GM21576 (cell line): ENCODE results near the gene TMEM184B.
"Not testable (repeated sequence)": the region's sequence is repeated elsewhere in the genome, so short reads cannot be mapped to it uniquely, and the experiment has no call there.

Experiments
- ATAC-seq: cut with Tn5 transposase; IDR thresholded peaks from one replicate; pipeline ENCODE4 v1.9.1; 2021; ENCODE audit warnings: mild to moderate bottlenecking, moderate library complexity; ENCODE audit not compliant: unreplicated experiment

TMEM184B gene

DNA sequence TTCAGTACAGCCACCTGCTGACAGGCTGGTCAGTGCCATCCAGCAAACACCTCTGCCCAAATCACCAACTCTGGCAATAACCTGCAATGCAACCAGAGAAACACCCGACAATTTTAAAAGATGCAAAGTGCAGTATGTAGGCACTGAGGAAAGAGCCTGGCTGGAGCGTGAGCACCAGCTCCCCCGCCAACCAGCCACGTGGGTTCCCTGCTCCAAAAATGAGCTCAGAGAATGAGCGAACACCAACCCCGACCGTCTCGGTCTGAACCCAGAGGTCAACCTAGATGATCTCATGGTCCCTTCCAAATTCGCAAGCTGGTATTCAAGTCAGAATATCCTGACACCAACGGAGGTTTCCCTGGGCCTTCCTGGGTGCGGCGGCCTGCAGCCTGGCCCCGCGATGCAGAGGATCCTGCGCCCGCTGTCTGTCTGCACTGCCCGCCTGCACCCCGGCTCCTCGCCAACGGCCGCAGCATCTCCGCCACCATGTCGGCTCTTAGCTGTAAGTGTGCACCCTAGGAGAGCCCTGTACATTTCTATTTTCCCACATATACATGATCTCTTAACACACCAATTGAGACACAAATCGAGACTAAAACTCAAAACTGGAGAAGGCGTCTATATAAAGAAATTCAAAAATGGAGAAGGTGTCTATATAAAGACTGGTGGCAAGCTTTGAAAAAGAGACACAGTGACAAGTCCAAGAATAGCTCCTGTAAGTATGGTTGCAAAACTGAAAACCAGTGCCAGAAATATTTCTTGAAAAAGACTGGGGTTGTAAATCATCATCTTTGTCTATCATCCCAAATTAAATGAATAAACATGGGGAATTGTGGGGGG lies 22.8 kb downstream of the TMEM184B start:
- no peak for ATAC-seq

DNA sequence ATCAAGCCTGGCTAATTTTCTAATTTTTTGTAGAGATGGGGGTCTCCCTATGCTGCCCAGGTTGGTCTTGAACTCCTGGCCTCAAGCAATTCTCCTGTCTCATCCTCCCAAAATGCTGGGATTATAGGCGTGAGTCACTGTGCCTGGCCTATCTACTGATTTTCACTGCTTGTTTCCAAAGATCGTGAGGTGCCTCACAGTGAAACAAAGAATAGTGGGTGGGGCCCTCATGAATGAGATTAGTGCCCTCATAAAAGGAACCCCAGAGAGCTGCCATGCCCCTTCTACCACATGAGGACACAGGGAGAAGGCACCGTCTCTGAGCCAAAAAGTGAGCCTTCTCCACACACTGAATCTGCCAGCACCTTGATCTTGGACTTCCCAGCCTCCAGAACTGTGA lies 23.5 kb downstream of the TMEM184B start:
- ATAC-seq, result no peak

DNA sequence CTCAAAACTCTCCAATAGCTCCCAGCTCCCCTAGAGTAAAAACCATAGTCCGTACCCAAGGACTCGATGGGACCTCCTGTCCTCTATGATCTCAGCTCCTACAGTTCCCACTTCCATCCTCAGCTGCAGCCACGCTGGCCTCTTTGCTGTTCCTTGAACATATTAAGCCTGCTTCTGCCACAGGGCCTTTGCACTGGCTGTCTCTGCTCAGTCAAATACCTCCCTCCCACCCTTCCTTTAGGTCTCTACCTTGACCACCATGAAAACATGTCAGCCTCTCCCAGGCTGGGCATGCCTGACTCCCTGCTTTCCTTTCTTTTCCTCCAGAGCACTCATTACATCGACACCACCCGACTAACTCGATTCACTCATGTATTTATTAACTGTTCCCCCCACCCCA lies 24.5 kb downstream of the TMEM184B start:
- no peak for ATAC-seq

DNA sequence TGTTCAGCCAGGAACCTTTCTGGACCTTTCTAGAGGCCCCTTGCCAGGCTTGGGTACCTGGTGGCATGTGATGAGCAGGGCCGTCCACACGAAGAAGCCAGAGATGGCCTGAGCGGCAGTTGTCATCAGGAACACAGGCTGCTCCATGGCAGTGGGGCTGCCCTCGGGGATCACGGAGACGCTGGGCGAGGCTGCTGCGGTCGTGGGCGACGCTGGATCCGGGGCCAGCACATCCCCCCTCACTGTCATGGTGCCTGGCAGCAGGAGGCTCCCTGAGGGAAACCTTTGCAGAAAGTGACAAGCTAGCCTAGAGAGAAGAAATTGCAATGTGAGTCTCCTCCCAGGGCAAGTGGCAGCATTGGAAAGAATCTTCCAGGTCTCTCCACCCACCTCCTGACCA lies 25.1 kb downstream of the TMEM184B start:
- ATAC-seq, result no peak

DNA sequence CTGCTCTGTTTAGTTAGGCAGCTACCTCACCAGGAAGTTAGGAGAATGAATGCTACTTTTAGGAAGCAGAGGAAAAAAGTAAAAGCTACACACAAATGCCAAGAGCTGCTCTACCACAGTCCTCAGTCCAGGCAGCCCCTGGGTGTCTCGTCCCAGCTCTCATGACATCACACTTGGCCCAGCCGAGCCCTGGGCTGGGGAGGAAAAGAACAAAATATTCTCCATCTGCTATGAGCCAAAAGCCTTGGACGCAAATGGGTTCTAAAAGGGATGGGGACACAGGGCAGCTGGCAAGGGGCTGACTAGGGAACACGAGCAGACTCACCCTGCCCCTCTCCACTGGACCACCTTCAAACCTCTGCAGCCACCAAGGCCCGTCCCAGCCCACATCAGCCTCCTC lies 26.1 kb downstream of the TMEM184B start:
- ATAC-seq, result no peak

DNA sequence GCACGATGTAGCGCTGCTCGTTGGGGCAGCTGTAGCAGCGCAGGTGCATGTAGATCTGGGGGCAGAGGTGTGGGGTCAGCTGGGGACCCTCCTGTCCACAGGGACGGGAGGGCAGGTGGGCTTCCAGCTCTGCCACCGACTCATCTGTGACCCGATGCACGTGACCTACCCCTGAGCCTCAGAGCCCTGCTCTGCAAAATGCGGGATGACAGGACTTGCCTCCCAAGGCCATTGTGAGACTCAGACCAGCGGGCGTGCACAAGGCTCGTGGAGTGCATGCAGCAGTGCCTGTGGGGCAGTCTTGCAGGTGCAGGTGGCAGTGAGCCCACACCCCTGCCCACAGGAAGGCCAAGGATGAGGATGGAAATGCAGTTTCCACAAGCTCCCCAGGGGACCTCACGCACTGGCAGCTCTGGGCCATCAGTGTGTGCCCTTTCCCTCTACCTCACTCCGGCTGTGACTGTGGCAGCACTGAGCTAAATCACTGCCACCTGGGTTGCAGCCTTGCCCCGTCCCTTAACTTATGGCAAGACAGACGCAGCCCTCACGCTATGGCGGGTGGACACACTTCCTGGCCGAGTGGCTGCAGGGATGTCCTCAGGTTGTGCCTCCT lies 26.7 kb downstream of the TMEM184B start:
- no peak for ATAC-seq

DNA sequence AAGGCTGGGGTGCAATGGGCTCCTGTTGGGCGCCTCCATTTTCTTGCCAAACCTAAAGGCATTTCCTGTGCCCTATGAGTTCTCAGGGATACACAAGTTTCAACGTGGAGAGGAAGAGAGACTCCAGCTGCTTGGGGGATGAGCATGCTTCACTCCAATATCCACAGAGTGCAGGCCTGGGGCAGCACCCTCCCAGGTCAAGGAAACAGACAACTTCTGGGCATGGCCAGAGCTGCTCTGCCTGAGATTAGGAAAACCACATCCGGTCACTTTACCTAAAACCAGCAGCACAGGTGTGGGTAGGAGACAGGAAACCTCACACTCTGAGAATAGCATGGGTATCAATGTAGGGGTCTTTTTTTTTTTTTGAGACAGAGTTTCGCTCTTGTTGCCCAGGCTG lies 28.7 kb downstream of the TMEM184B start:
- ATAC-seq, result no peak

DNA sequence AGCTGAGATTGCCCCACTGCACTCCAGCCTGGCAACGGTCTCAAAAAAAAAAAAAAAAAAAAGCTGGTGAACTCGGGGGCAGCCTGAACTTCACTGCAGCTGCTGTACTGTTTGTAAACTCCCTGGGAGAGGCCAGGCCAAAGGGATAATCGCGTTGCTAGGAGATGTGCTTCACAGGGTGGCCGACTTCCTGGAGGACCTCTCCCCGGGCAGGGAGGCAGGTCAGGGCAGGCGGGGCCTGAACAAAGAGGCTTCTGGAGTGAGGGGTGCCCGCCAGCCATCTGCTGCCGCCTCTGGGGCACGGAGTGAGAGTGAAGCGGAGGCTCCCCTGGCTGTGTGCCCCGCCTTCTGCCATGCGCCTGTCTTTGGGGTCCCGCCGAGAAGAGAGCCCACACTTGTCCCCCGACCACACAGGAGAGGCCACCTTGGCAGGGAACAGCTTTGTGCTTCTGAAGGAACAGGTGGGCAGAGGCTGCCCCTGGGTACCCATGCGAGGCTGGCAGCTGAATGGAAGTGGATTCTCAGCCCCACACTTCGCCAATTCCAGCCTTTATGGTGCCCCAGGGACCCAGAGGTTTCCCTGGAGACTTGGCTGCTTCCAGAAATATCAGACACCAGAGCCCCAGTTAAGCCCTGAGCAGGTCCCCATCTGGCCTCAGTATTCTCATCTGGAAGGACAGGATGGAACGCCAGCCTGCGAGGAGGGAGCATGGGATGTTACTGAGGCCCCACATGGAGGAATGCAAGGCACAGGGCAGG lies 29.6 kb downstream of the TMEM184B start:
- no peak for ATAC-seq

DNA sequence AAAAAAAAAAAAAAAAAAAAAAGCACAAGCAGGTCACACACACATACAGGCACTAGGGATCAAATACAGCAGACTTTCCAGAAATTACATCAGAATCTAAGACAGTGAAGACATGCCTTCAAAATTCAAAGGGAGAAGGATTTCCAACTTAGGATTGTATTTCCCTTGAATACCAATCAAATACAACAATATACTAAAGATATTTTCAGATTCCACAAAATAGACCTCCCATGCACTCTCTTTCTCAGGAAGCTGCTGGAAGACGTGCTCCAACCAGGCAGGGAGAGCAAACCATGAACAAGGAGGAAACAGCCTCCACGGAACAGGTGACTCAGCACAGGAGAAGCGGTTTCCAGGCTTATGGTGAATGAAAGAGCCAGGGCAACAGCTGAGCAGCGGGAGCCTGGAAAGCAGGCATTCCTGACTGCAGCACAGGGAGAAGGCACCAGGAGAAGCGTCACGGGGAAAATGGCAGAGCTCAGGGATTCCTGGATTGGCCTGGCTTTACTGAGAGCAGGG lies 32.0 kb downstream of the TMEM184B start:
- no peak for ATAC-seq

DNA sequence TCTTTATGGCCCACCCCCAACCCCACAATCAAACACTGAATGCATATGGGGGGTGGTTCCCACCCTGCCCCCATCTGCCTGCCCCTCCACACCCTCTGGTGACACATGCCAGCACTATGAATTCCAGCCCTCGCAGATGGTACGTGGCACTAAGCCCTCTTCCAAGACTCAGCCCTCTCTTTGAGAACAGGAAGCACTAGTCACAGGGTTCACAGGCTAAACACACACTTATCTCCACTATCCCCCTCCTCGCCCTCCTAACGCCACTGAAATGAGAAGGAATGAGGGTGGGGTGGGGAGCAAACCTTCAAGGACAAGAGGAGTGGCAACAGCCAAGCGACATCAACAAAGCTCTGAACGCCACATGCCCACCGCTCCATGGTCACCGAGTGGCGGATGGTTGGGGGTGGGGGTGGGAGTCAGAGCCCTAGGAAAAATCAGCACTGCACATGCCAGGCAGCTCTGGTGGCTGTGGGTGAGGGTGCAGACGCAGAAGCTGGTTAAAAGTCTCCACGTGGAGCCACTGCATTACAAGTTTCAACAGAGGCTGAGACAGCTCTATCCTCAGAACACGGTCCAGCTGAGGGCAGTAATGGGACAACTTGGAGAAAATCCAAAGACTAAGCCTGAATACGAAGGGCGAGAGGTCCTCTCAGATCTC lies 33.6 kb downstream of the TMEM184B start:
- ATAC-seq, result no peak

DNA sequence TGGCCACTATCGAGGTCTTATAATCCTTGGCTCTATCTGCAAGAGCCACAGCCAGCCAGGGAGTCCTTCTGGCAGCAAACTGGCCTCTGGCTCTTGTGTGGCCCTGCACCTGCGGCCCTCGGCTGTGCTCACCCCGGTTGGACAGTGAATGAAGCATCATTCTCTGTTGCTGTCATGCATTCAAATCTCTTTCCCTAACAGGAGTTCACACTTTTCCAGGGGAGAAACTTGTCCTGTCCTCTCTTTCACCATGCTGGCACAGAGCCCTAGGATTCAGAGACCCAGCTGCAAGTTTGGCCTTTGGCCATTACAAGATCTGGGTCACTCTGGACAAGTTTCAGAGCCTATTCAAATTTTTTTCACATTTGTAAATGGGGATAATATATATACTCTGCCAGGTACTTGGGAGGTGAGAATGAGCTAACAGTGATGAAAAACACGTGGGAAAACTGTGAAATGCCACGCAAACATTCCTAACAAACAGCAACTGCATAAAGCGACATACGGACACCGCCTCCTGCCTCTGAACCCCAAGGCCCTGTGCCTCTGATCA lies 34.2 kb downstream of the TMEM184B start:
- no peak for ATAC-seq

DNA sequence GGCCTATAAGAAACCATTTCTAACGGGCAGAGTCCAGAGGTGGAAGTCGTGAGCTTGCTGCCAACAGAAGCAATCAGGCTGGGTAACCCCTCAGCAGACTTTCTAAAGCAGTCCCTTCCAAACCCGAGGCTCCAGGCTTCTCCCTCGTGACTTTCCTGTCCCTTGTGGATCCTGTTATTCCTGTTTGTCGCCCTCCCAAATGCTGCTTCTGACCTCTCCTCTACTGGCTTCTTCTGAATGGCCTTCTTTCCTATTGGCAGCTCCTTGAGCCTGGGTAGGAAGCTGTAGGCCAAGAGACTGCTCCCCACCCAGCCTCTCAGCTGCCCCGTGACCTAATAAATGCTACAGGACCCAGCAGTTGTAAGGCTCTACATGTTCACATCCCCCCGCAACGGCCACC lies 36.0 kb downstream of the TMEM184B start:
- ATAC-seq, result no peak

DNA sequence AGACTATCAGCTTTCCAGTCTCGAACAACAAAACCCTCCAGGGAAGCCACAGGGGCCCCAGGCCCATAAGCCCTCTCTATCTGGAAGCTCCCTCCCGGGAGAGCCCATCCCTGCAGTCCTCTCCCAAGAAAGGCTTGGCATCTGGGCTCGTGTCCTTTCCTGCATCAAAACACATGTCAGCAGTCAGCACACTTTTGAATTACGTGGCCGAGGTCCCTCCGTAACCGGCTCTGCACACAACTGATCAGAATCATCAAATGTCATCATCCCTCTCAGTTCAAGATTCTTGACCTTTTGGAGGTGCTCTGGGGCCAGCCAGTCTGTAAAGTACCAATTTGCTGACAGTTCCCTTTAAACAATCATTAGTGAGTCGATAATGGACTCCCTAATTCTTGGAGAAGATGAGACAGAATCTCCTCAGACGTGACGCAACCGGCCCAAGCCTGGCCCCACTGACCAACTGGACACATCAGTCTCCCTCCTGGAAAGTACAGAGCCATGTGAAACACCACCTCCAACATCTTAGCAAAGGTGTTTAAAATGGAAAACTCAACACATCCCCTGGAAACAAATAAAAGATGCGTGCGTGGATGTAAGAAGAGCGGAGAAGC lies 37.5 kb downstream of the TMEM184B start:
- no peak for ATAC-seq

DNA sequence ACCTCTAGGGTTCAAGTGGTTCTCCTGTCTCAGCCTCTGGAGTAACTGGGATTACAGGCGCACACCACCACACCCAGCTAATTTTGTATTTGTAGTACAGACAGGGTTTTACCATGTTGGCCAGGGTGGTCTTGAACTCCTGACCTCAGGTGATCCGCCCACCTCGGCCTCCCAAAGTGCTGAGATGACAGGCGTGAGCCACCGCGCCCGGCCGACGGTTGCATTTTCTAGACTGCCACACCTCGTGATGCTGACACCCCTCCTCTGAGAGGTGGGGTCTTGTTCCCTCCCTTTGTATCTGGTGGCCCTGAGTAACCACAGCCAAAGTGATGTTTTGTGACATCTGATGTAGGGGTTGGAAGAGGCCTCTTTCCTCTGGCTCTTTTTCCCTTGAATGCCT lies 39.0 kb downstream of the TMEM184B start:
- ATAC-seq, result not testable (repeated sequence)

DNA sequence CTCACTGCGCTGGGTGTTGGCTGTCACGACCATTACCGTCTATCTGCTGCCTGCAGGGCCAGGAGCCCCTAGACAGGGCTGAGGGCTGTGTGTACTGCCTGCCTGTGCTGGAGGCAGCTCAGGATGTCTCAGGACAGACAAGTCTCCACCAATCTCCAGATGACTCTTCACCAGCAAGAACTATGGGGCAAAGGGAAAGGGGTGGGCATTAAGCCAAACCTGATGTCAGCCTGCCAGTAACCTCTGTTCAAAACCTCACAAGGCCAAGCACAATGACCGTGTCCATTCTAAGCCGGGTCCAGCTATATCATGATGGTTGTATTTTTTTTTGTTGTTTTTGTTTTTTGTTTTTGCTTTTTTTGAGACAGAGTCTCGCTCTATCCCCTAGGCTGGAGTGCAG lies 39.4 kb downstream of the TMEM184B start:
- no peak for ATAC-seq

DNA sequence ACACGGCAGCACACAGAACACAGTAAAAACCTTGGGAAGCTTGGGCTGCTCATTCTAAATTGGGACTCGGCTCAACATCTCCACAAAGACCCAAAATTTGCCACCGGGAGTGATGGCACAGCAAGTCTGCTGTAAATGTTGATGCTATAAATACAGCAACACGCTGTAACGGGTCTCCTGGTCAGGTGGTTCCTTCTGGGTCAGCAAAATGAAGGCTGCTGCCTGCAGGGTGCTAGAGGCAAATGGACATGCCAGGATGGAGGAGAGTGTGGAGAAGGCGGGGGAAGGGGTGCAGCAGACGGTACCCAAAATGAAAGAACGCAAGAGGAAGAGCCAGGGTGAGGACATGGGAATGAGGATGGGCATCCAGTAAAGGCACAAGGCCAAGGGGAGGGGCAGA lies 40.6 kb downstream of the TMEM184B start:
- ATAC-seq, result no peak

DNA sequence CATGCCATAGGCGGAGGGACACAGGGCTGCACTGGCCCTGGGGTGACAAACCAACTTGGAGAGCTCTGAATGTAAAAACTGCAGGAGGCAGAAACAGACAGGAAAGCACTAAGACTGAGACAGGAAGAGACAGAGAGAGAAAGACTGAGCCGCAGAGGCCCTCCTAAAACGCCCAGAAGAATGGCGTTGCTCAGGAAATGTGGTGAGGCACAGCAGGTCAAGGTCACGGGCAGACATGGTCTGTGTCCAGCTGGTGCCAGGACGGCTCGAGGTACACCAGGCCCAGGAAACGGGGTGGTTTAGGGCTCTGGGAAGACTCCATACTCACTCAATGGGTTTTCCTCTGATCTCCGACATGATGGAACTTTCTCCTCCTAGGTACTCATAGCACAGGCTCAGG lies 41.9 kb downstream of the TMEM184B start:
- no peak for ATAC-seq

DNA sequence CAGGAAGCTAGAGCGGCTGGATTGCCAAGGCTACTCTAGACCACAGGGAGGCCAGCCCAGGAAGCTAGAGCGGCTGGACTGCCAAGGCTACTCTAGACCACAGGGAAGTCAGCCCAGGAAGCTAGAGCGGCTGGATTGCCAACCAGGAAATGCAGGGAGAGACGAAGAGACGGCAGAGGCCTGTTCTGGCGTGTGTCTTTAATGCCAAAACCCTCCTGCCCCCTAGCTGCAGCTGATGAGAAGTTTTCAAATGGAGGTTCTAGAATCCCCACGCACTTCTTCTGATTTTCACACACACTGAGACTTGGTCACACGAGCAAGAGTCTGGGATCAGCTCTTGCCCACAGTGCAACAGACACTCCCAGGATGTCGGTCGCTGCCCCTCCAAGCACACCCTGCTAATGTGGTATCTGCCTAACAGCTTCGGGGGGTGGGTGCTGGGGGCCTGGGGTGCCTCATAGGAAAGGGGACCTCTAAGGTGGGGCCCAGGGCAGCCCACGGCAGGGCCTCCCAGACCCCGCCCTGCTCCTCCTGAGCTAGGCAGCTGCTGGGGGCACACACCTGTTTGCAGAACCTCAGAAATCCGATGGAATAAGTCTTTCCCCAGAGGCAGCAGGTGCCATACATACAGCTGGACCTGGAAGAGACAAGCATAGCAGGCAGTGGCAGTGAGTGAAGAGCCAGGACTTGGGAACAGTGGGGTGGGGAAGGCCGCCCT lies 42.5 kb downstream of the TMEM184B start:
- ATAC-seq, result no peak

DNA sequence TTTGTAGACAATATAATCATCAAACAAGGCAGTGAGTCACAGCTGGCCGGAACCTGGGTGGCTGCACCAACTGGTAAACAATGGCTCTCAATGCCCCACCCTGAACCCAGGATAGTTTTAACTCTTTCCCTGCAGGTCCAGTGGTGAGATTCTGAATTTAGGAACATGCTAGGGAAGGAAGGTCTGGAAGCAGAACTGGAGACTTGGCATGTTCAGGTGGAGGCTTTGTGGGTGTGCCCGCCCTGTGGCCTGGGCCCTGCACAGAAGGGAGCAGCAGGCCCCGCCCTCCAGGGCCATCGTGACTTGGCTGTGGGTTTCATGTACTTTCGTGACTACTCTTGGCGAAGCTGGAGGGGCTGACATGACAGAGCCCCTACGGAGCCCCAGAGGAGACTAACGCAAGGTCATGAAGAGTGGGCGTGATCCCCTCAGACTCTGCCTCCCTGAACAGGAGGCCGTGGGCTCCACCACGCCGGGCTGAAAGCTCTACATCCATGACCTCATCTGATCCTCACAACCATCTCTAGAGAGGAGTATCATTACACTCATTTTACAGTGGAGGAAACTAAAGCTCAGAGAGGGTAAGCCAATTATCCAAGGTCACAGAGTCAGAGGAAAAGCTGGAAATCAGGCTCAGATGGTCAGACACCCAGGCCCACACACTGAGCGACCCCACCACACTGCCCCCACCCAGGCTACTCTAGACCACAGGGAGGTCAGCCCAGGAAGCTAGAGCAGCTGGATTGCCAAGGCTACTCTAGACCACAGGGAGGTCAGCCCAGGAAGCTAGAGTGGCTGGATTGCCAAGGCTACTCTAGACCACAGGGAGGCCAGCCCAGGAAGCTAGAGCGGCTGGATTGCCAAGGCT lies 43.7 kb downstream of the TMEM184B start:
- ATAC-seq, result no peak
